NCI-H2029 (cell line): Measurements from ENCODE around the gene TGFBR3L.
A peak's percentile ranks its signal among the peaks of the same experiment; 100 is the strongest.
"Not testable (repeated sequence)": the region's sequence is repeated elsewhere in the genome, so short reads cannot be mapped to it uniquely, and the experiment has no call there.

Source experiments
- DNase-seq: peaks from one replicate; lab custom pipeline; 2025; lab: John Stamatoyannopoulos, UW

Gene TGFBR3L

GRCh38 chr19:7917267-7918061 lies 2.8 kb downstream of the TGFBR3L start:
- DNase-seq: no peak

- DNase-seq: not testable (repeated sequence)
Observed at GRCh38 chr19:7918062-7918614, 3.5 kb downstream of the TGFBR3L start.

GRCh38 chr19:7918615-7919421 lies 4.2 kb downstream of the TGFBR3L start:
- no peak for DNase-seq

- peak; percentile 93 for DNase-seq
Observed at GRCh38 chr19:7919610-7920518, 5.2 kb downstream of the TGFBR3L start, which contains the start of gene SNAPC2. Gene SNAPC2 (plus strand): TSS chr19:7920338. CDS start chr19:7920367, 29 bp downstream.

GRCh38 chr19:7920519-7921301 lies 6.1 kb downstream of the TGFBR3L start:
- DNase-seq: peak; percentile 97

- DNase-seq: no peak
Observed at GRCh38 chr19:7921302-7921966, 6.8 kb downstream of the TGFBR3L start.

GRCh38 chr19:7921967-7922835 lies 7.6 kb downstream of the TGFBR3L start:
- DNase-seq: no peak

GRCh38 chr19:7922836-7923195 lies 8.2 kb downstream of the TGFBR3L start:
- no peak for DNase-seq

GRCh38 chr19:7923295-7924191 lies 8.9 kb downstream of the TGFBR3L start:
- DNase-seq: no peak

- DNase-seq: no peak
Observed at GRCh38 chr19:7924241-7924640, 9.6 kb downstream of the TGFBR3L start.

GRCh38 chr19:7924651-7925170 lies 10.1 kb downstream of the TGFBR3L start:
- no peak for DNase-seq

- DNase-seq: peak; percentile 53
Observed at GRCh38 chr19:7925171-7925851, 10.7 kb downstream of the TGFBR3L start.

- peak; percentile 31 for DNase-seq
Observed at GRCh38 chr19:7926021-7926726, 11.5 kb downstream of the TGFBR3L start, which contains the start of gene CTXN1. Gene CTXN1 (minus strand): TSS chr19:7926135. CDS start chr19:7925538, 597 bp downstream.

GRCh38 chr19:7926727-7927604 lies 12.3 kb downstream of the TGFBR3L start:
- DNase-seq: no peak

GRCh38 chr19:7927605-7928333 lies 13.1 kb downstream of the TGFBR3L start:
- DNase-seq: no peak
